Mesenchymal stem cell (in vitro differentiated cells and primary cell): ENCODE results near the gene USP8.

Experiments
- DNase-seq: peaks from one replicate; pipeline ENCODE4 v3.0.0-alpha.2; 2013
- H2AFZ ChIP-seq: one replicate; pipeline ENCODE4 v1.6.1; 2013; ENCODE audit warnings: low read depth, mild to moderate bottlenecking, control low read depth, inconsistent platforms, low read length, moderate library complexity
- H2AK5ac ChIP-seq: 2 replicates; pipeline ENCODE4 v1.6.1; 2013; ENCODE audit warnings: low read length, moderate library complexity, mild to moderate bottlenecking, inconsistent platforms; ENCODE audit not compliant: severe bottlenecking
- H2BK120ac ChIP-seq: one replicate; pipeline ENCODE4 v1.6.1; 2013; ENCODE audit warnings: low read depth, mild to moderate bottlenecking, inconsistent platforms, low read length, moderate library complexity
- H2BK12ac ChIP-seq, 2 experiments: one replicate each; pipeline ENCODE4 v1.6.1; 2013; ENCODE audit warnings: inconsistent platforms in 2 of 2, low read length in 2 of 2, mild to moderate bottlenecking in 2 of 2, moderate library complexity in 2 of 2, control low read depth in 1 of 2
- H2BK15ac ChIP-seq: one replicate; pipeline ENCODE4 v1.6.1; 2013; ENCODE audit warnings: mild to moderate bottlenecking, low read depth, inconsistent platforms; ENCODE audit not compliant: poor library complexity, severe bottlenecking
- H2BK5ac ChIP-seq: 2 replicates; pipeline ENCODE4 v1.6.1; 2013; ENCODE audit warnings: low read depth, mild to moderate bottlenecking, low read length, control low read depth, inconsistent platforms; ENCODE audit not compliant: poor library complexity, severe bottlenecking
- H3K14ac ChIP-seq, 2 experiments: one replicate each; pipeline ENCODE4 v1.6.1; 2013; ENCODE audit warnings: inconsistent platforms in 2 of 2, low read length in 2 of 2, control low read depth in 1 of 2, mild to moderate bottlenecking in 1 of 2, moderate library complexity in 1 of 2
- H3K18ac ChIP-seq, 2 experiments: one replicate each; pipeline ENCODE4 v1.6.1; 2013; ENCODE audit warnings: inconsistent platforms in 2 of 2, low read length in 2 of 2, control low read depth in 1 of 2, low read depth in 1 of 2, mild to moderate bottlenecking in 1 of 2
- H3K23ac ChIP-seq, 2 experiments: one replicate each; pipeline ENCODE4 v1.6.1; 2013; ENCODE audit warnings: inconsistent platforms in 2 of 2, low read length in 2 of 2, mild to moderate bottlenecking in 2 of 2, moderate library complexity in 2 of 2, control low read depth in 1 of 2
- H3K27ac ChIP-seq: 2 replicates; pipeline ENCODE4 v1.5.1; 2013; ENCODE audit warnings: mild to moderate bottlenecking, moderate library complexity, low read length, control low read depth, inconsistent platforms; ENCODE audit not compliant: poor library complexity, severe bottlenecking
- H3K27me3 ChIP-seq, 2 experiments: 2 replicates each; pipeline versions ENCODE4 v1.6.1 to v1.7.0; 2013; ENCODE audit warnings: low read length in 2 of 2, mild to moderate bottlenecking in 2 of 2, moderate library complexity in 2 of 2, control low read depth in 1 of 2, inconsistent platforms in 1 of 2; ENCODE audit not compliant: control insufficient read depth in 1 of 2, insufficient read depth in 1 of 2
- H3K36me3 ChIP-seq, 2 experiments: 2 replicates each; pipeline versions ENCODE4 v1.6.1 to v1.7.0; 2013; ENCODE audit warnings: low read length in 2 of 2, control low read depth in 1 of 2, inconsistent platforms in 1 of 2, low read depth in 1 of 2, mild to moderate bottlenecking in 1 of 2; ENCODE audit not compliant: insufficient read depth in 2 of 2, control insufficient read depth in 1 of 2
- H3K4ac ChIP-seq, 2 experiments: one replicate each; pipeline ENCODE4 v1.6.1; 2013; ENCODE audit warnings: inconsistent platforms in 2 of 2, low read length in 2 of 2, mild to moderate bottlenecking in 2 of 2, moderate library complexity in 2 of 2, control low read depth in 1 of 2, low read depth in 1 of 2
- H3K4me1 ChIP-seq: 2 replicates; pipeline ENCODE4 v1.6.1; 2013; ENCODE audit warnings: low read depth, low read length, control low read depth; ENCODE audit not compliant: control insufficient read depth, insufficient read depth
- H3K4me2 ChIP-seq: 2 replicates; pipeline ENCODE4 v1.6.1; 2013; ENCODE audit warnings: low read length, mild to moderate bottlenecking, inconsistent platforms; ENCODE audit not compliant: poor library complexity, severe bottlenecking
- H3K4me3 ChIP-seq, 2 experiments: 2 replicates each; pipeline versions ENCODE4 v1.5.1 to v1.7.0; 2013; ENCODE audit warnings: low read length in 2 of 2, mild to moderate bottlenecking in 2 of 2, control low read depth in 1 of 2, low read depth in 1 of 2; ENCODE audit not compliant: insufficient read depth in 1 of 2
- H3K79me1 ChIP-seq: replicated peaks from 2 replicates; pipeline ENCODE4 v1.6.1; 2013; ENCODE audit warnings: mild to moderate bottlenecking, control low read depth, low read length, inconsistent platforms; ENCODE audit not compliant: poor library complexity, severe bottlenecking
- H3K9ac ChIP-seq: 2 replicates; pipeline ENCODE4 v1.7.0; 2013; ENCODE audit warnings: mild to moderate bottlenecking, low read length, moderate library complexity
- H3K9me3 ChIP-seq: 2 replicates; pipeline ENCODE4 v1.7.0; 2013; ENCODE audit warnings: mild to moderate bottlenecking, low read length; ENCODE audit not compliant: control insufficient read depth
- H4K8ac ChIP-seq: one replicate; pipeline ENCODE4 v1.6.1; 2013; ENCODE audit warnings: inconsistent platforms, mild to moderate bottlenecking, low read length, moderate library complexity
- H4K91ac ChIP-seq: one replicate; pipeline ENCODE4 v1.6.1; 2013; ENCODE audit warnings: mild to moderate bottlenecking, low read length, inconsistent platforms
- WGBS: methylation state at CpG from one replicate; pipeline ENCODE4 v1.1.7; 2013; ENCODE audit warnings: mixed read lengths; 5-methylcytosine and 5-hydroxymethylcytosine counted together

USP8 gene

DNA sequence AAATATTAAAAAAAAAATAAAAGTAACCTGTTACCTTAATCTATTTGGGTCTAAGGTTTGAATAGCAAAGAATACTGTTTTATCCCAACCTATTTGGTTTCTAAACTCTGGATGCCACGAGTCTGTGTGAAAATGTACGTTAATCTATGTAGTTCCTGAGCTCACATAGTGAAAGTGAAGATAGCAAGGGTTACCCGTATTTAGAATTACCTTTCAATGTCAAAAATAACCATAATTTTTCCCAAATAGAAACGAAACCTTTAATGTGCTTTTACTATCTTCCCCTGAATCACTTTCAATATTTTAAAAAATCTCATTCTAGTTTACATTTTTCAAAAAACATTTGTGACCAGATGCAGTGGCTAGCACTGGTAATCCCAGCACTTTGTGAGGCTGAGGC lies 128.0 kb downstream of the USP8 start:
- H3K4me1 ChIP-seq: no peaks in the 10 kb centered on the region
- WGBS: 98% methylated on average over 4 of the region's 4 CpGs
- H3K23ac ChIP-seq: no peak overlapping the region
- H3K18ac ChIP-seq: no peak overlapping the region
- no peak overlapping the region for H2BK15ac ChIP-seq
- H3K9me3 ChIP-seq: no peaks in the 10 kb centered on the region
- no peaks in the 10 kb centered on the region for H3K79me1 ChIP-seq
- H2AFZ ChIP-seq: no peak overlapping the region
- H3K36me3 ChIP-seq: peaks cover 0 to 25% of the 10 kb centered on the region in 2 experiments
- no peaks in the 10 kb centered on the region for H3K27me3 ChIP-seq
- no peak overlapping the region for H4K91ac ChIP-seq
- H3K9ac ChIP-seq: no peak overlapping the region
- DNase-seq: no peak
- H2BK12ac ChIP-seq: no peak overlapping the region
- no peak overlapping the region for H2BK5ac ChIP-seq
- no peak overlapping the region for H3K27ac ChIP-seq
- no peak overlapping the region for H2AK5ac ChIP-seq
- no peak overlapping the region for H3K4me2 ChIP-seq
- H3K4me3 ChIP-seq: no peak overlapping the region
- H3K4ac ChIP-seq: no peak overlapping the region
- H4K8ac ChIP-seq: no peak overlapping the region
- no peak overlapping the region for H3K14ac ChIP-seq
- no peak overlapping the region for H2BK120ac ChIP-seq

- no peak overlapping the region for H2AK5ac ChIP-seq
- 100% methylated on average over 2 of the region's 2 CpGs for WGBS
- no peak overlapping the region for H2AFZ ChIP-seq
- no peak overlapping the region for H3K4me2 ChIP-seq
- H3K4ac ChIP-seq: no peak overlapping the region
- no peaks in the 10 kb centered on the region for H3K4me1 ChIP-seq
- H3K79me1 ChIP-seq: no peaks in the 10 kb centered on the region
- H3K36me3 ChIP-seq: peaks cover 10 to 61% of the 10 kb centered on the region in 2 experiments
- no peaks in the 10 kb centered on the region for H3K27me3 ChIP-seq
- no peak overlapping the region for H3K18ac ChIP-seq
- H4K8ac ChIP-seq: no peak overlapping the region
- no peak for DNase-seq
- H3K27ac ChIP-seq: no peak overlapping the region
- no peak overlapping the region for H2BK5ac ChIP-seq
- no peak overlapping the region for H3K14ac ChIP-seq
- H3K23ac ChIP-seq: no peak overlapping the region
- H3K9ac ChIP-seq: no peak overlapping the region
- H3K9me3 ChIP-seq: no peaks in the 10 kb centered on the region
- no peak overlapping the region for H2BK15ac ChIP-seq
- no peak overlapping the region for H3K4me3 ChIP-seq
- no peak overlapping the region for H4K91ac ChIP-seq
- no peak overlapping the region for H2BK120ac ChIP-seq
- no peak overlapping the region for H2BK12ac ChIP-seq
Measured at GRCh38 chr15:50556642-50557371, 132.6 kb downstream of the USP8 start.

GRCh38 chr15:50558012-50558411 lies 133.8 kb downstream of the USP8 start:
- Histone ChIP-seq H2AFZ (no peak overlapping the region), H3K18ac (no peak overlapping the region), H3K14ac (no peak overlapping the region)

GRCh38 chr15:50562735-50563640 lies 138.8 kb downstream of the USP8 start:
- Histone ChIP-seq H3K9ac (no peak overlapping the region), H2AFZ (no peak overlapping the region), H2BK12ac (no peak overlapping the region), H3K9me3 (no peaks in the 10 kb centered on the region), H3K4me2 (no peak overlapping the region), H2AK5ac (no peak overlapping the region), H3K23ac (no peak overlapping the region), H2BK5ac (no peak overlapping the region), H4K8ac (no peak overlapping the region), H3K18ac (no peak overlapping the region), H3K79me1 (peaks cover 10% of the 10 kb centered on the region), H2BK15ac (no peak overlapping the region), H3K4me1 (no peaks in the 10 kb centered on the region), H3K27ac (no peak overlapping the region), H3K14ac (no peak overlapping the region), H3K36me3 (peaks cover 12 to 76% of the 10 kb centered on the region in 2 experiments), H3K4me3 (no peak overlapping the region), H3K4ac (no peak overlapping the region), H2BK120ac (no peak overlapping the region), H4K91ac (no peak overlapping the region), H3K27me3 (no peaks in the 10 kb centered on the region)
- WGBS: 99% methylated on average over 2 of the region's 4 CpGs
- DNase-seq: peak; percentile 17

More at GRCh38 chr15:50558012-50558411, 133.8 kb downstream of the USP8 start:
- H2BK120ac ChIP-seq: no peak overlapping the region
- no CpG with 5 or more reads among the region's 2 CpGs for WGBS
- H2BK5ac ChIP-seq: no peak overlapping the region
- no peaks in the 10 kb centered on the region for H3K4me1 ChIP-seq
- H3K4me3 ChIP-seq: no peak overlapping the region
- H3K9ac ChIP-seq: no peak overlapping the region
- H3K9me3 ChIP-seq: no peaks in the 10 kb centered on the region
- H2AK5ac ChIP-seq: no peak overlapping the region
- H2BK15ac ChIP-seq: no peak overlapping the region
- no peaks in the 10 kb centered on the region for H3K27me3 ChIP-seq
- H3K79me1 ChIP-seq: peaks cover 4% of the 10 kb centered on the region
- no peak overlapping the region for H3K23ac ChIP-seq
- H4K8ac ChIP-seq: no peak overlapping the region
- H3K4me2 ChIP-seq: no peak overlapping the region
- H3K36me3 ChIP-seq: peaks cover 12 to 72% of the 10 kb centered on the region in 2 experiments
- DNase-seq: no peak
- no peak overlapping the region for H3K27ac ChIP-seq
- H2BK12ac ChIP-seq: no peak overlapping the region
- H4K91ac ChIP-seq: no peak overlapping the region
- no peak overlapping the region for H3K4ac ChIP-seq
